GM12873 (cell line): ENCODE data around the gene SLC24A3.

Source experiments
- CTCF ChIP-seq: IDR thresholded peaks from 2 replicates; pipeline ENCODE4 v1.5.1; 2012; ENCODE audit warnings: low read depth, mild to moderate bottlenecking, moderate library complexity, low read length, control low read depth; ENCODE audit not compliant: insufficient read depth; ENCODE audit errors: missing control alignments

Gene SLC24A3

GRCh38 chr20:19605786-19606485, 393.5 kb downstream of the SLC24A3 start:
- no peak for TF ChIP-seq CTCF

DNA sequence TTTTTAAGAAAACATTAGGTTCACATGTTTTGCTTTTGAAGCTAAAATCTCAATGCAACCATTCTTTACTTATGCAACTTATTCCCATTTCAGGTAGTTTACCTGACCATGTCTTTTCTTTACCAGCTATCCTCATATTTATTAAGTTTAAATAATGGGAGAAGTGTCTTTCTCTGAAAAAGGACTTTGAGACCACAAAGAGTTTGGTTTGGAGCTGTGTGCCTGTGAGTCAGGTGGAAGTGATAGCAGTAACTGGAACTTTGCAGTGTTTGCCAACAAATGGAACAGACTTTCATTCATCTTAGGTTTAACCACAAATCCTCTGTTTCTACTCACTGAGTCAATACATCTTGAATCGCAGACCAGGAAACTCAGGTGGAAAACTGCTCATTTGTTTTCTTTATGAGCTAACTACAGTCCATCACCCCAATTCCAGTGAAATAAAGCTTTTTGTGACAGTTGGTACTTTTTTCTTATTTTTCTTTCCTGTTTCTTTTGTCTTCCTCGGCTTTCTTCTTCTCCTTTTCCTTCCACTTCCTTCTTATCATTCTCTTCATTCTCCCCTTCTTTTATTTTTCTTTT, 397.3 kb downstream of the SLC24A3 start:
- TF ChIP-seq CTCF, result no peak

GRCh38 chr20:19615629-19616028, 403.2 kb downstream of the SLC24A3 start:
- TF ChIP-seq CTCF, result no peak

- TF ChIP-seq CTCF, result no peak
Observed at GRCh38 chr20:19616081-19616480, 403.6 kb downstream of the SLC24A3 start.

DNA sequence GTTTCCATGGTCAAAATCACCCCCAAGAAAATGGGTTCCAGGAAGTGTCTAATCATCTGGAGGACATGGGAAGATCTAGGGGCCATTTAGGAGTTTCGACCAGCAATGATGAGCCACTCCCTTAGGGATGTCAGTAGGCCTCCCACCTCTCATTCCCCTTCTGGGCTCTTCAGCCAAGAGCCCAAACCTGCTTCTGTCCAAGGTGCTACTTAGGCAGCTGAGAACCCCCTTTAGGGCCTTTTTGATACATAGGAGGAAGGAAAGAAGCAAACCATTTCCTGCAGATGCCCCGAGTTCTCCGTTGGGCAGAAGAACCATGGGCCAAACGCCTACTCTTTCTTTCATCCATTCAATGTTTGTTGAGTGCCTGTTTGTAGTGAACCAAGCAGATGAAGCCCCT, 404.2 kb downstream of the SLC24A3 start:
- TF ChIP-seq CTCF, result no peak

DNA sequence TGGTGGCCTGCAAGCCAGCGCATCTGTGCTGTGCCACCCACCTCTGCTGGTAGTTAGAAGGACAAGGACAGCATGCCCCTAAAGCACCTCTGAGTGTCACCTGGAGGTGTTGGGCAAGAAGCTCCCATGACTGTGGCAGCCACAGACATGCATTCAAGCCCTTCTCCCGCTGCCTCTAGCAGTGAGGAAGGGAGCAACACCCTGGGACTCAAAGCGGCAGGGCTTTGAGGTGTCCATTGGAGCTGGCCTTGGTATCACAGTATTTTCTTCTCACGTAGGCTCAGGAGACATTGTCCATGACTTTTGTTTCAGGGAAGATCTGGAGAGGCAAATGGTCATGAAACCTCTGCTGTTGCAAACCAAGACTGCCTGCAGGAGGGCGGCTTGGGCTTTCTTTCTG, 404.8 kb downstream of the SLC24A3 start:
- no peak for TF ChIP-seq CTCF

GRCh38 chr20:19618711-19619110, 406.3 kb downstream of the SLC24A3 start:
- no peak for TF ChIP-seq CTCF
